Activated CD4-positive, alpha-beta T cell treated with anti-CD3 and anti-CD28 coated beads, Interleukin-2, amount 50 U/mL, for 16 hours (primary cell): ENCODE results near the gene KCNJ16.

ENCODE experiments used
- DNase-seq: peaks from one replicate; pipeline ENCODE4 v3.0.0-alpha.2; 2020

The KCNJ16 gene

GRCh38 chr17:70181376-70181775 lies 106.4 kb downstream of the KCNJ16 start:
- DNase-seq = no peak

GRCh38 chr17:70181866-70182265 lies 106.8 kb downstream of the KCNJ16 start:
- no peak for DNase-seq

- DNase-seq = no peak
Observed at GRCh38 chr17:70183508-70183907, 108.5 kb downstream of the KCNJ16 start.

DNA sequence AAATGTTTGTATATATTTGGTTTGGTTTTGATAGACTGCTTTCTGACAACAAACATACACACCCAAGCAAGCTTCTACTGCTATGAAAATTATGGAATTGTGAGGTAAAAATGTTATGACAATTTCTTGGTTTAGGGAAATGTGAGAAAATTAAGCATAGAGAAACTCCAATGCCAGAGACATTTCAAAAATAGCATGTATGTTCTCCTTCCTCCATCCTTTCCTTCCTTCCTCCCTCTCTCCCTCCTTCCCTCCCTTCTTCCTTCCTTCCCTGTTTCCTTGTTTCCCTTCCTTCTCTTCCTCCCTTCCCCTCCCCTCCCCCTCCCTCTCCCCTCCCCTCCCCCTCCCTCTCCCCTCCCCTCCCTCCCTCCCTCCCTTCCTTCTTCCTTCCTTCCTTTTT lies 109.2 kb downstream of the KCNJ16 start:
- no peak for DNase-seq

DNA sequence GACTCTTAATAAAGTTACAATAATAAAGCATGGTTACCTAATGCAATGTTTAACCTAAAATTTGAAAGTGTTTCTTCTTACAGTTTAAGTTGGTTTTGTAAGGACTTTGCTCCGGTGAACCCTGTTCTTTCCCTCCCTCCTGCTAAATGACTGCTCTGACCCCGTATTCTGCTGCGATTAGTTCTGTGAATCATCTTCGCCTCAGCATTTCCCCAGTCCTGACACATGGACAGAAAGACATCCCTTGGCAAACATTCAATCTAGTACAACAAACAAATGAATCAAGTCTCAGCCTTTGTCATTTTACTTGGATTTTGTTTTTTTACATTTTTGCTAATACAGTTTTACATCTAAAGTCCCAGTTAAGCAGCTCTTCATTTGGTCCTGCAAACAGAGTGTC lies 109.7 kb downstream of the KCNJ16 start:
- no peak for DNase-seq
